ENCODE data around the gene RNF215. TPM values are rescaled to one million over a fixed set of nuclear protein-coding genes. Genes with fewer than 3 reads are reported as not detected.

The RNF215 gene
- total RNA-seq (2022; extraction: Qiagen RNA extraction), result 15.7 to 23.4 TPM (median 20.2 TPM) in 5 replicates

GRCh38 chr22:30386960-30387827 is at the start of gene RNF215:
TSS of gene RNF215 (minus strand) at chr22:30387411. CDS start at chr22:30387313, 98 bp downstream.

GRCh38 chr22:30425616-30426387 is 38.6 kb upstream of the RNF215 start, which contains the start of gene MTFP1:
TSS of gene MTFP1 (plus strand) at chr22:30425768. CDS start at chr22:30425880, 112 bp downstream.

GRCh38 chr22:30396871-30397655 is 9.9 kb upstream of the RNF215 start, which contains the start of gene SEC14L2:
TSS of gene SEC14L2 (plus strand) at chr22:30397018. CDS start at chr22:30397117, 99 bp downstream.

GRCh38 chr22:30356449-30357235 is 30.6 kb downstream of the RNF215 start, which contains the start of the genes CCDC157 and SF3A1:
TSS of gene CCDC157 (plus strand) at chr22:30357007. CDS start at chr22:30366001, 8,994 bp downstream.
TSS of gene SF3A1 (minus strand) at chr22:30356894. CDS start at chr22:30356792, 102 bp downstream.

Other genes with a start within 250 kb of the RNF215 start
- gene LIF, start 140.7 kb downstream of the RNF215 start, total RNA-seq (2022; extraction: Qiagen RNA extraction), result 21.0 to 32.4 TPM (median 28.2 TPM) in 5 replicates
- not detected in 5 replicates for gene OSM, start 120.6 kb downstream of the RNF215 start, total RNA-seq (2022; extraction: Qiagen RNA extraction)
- 3.1 to 9.0 TPM (median 6.6 TPM) in 5 replicates for gene CASTOR1, start 97.9 kb downstream of the RNF215 start, total RNA-seq (2022; extraction: Qiagen RNA extraction)
- gene TBC1D10A, start 60.5 kb downstream of the RNF215 start, total RNA-seq (2022; extraction: Qiagen RNA extraction), result 8.7 to 10.6 TPM (median 9.7 TPM) in 5 replicates
- gene SF3A1, start 30.5 kb downstream of the RNF215 start, total RNA-seq (2022; extraction: Qiagen RNA extraction), result 36.4 to 69.1 TPM (median 61.6 TPM) in 5 replicates
- gene CCDC157, start 30.4 kb downstream of the RNF215 start, total RNA-seq (2022; extraction: Qiagen RNA extraction), result 2.6 to 3.2 TPM (median 2.9 TPM) in 5 replicates
- 68.1 to 112 TPM (median 83.1 TPM) in 5 replicates for gene SEC14L2, start 9.6 kb upstream of the RNF215 start, total RNA-seq (2022; extraction: Qiagen RNA extraction)
- gene MTFP1, start 38.4 kb upstream of the RNF215 start, total RNA-seq (2022; extraction: Qiagen RNA extraction), result 65.6 to 72.5 TPM (median 68.0 TPM) in 5 replicates
- gene SEC14L3, start 84.6 kb upstream of the RNF215 start, total RNA-seq (2022; extraction: Qiagen RNA extraction), result not detected in 5 replicates
- gene SEC14L4, start 118.3 kb upstream of the RNF215 start, total RNA-seq (2022; extraction: Qiagen RNA extraction), result 4.4 to 5.8 TPM (median 4.9 TPM) in 5 replicates
- not detected in 5 replicates for gene SEC14L6, start 159.3 kb upstream of the RNF215 start, total RNA-seq (2022; extraction: Qiagen RNA extraction)
- gene GAL3ST1, start 187.3 kb upstream of the RNF215 start, total RNA-seq (2022; extraction: Qiagen RNA extraction), result 7.8 to 12.2 TPM (median 10.9 TPM) in 5 replicates
- gene PES1, start 204.5 kb upstream of the RNF215 start, total RNA-seq (2022; extraction: Qiagen RNA extraction), result 100 to 116 TPM (median 108 TPM) in 5 replicates
- gene TCN2, start 219.8 kb upstream of the RNF215 start, total RNA-seq (2022; extraction: Qiagen RNA extraction), result 4.7 to 5.5 TPM (median 5.1 TPM) in 5 replicates
- gene SLC35E4, start 248.4 kb upstream of the RNF215 start, total RNA-seq (2022; extraction: Qiagen RNA extraction), result 4.9 to 7.0 TPM (median 6.4 TPM) in 5 replicates

Measured in A549 treated with AZD2906 at 1 μM for 4 hours (cell line).